Central memory CD8-positive, alpha-beta T cell (primary cell): ENCODE data around the gene STEAP1.
"Not testable (repeated sequence)": the region's sequence is repeated elsewhere in the genome, so short reads cannot be mapped to it uniquely, and the experiment has no call there.

Experiments used
- ATAC-seq: fragments of 150-1000 bp; cut with Tn5 transposase; replicated peaks from 2 replicates; pipeline ENCODE4 v1.10.0; 2022; ENCODE audit warnings: mild to moderate bottlenecking, moderate FRiP score, moderate number of reproducible peaks; ENCODE audit not compliant: poor library complexity, severe bottlenecking; ENCODE audit errors: extremely low read depth
- DNase-seq, 2 donors: peaks; one replicate each; pipeline ENCODE4 v3.0.0; 2021; ENCODE audit warnings: low spot score in 2 of 2
- H3K27ac Mint-ChIP-seq: one replicate; pipeline ENCODE4 v1.8.0; 2022; ENCODE audit warnings: low read depth, mild to moderate bottlenecking, moderate library complexity, mixed read lengths
- H3K27me3 Mint-ChIP-seq: one replicate; pipeline ENCODE4 v1.8.0; 2022; ENCODE audit warnings: mixed read lengths
- H3K36me3 Mint-ChIP-seq: one replicate; pipeline ENCODE4 v1.8.0; 2022; ENCODE audit warnings: mild to moderate bottlenecking, moderate library complexity, mixed read lengths; ENCODE audit not compliant: insufficient read depth
- H3K4me1 Mint-ChIP-seq: one replicate; pipeline ENCODE4 v1.8.0; 2022; ENCODE audit warnings: mixed read lengths
- H3K4me3 Mint-ChIP-seq: one replicate; pipeline ENCODE4 v1.8.0; 2022; ENCODE audit warnings: mild to moderate bottlenecking, moderate library complexity, mixed read lengths
- H3K9me3 Mint-ChIP-seq: one replicate; pipeline ENCODE4 v1.8.0; 2022; ENCODE audit warnings: mixed read lengths

STEAP1 gene

DNA sequence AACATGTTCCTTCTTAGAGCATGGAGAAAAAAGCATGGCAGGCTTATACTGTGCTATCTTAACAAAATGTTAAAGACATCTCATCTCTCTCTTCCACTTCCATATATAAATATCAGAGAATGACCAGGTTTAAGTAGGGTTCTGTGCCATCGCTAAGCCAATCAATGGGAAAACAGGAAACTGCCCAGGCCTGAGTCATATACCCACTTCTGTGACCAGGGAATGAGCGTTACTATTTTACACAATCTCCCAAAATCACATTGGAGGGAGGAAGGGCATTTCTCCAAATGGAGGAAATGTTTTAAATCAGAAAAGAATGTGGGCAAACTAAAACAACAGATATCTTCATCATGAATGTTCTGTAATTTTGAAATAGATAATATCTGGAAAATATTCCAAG, 3.1 kb downstream of the STEAP1 start:
- H3K36me3 Mint-ChIP-seq, H3K27ac Mint-ChIP-seq, H3K4me1 Mint-ChIP-seq, ATAC-seq, H3K4me3 Mint-ChIP-seq, H3K9me3 Mint-ChIP-seq, DNase-seq: not testable (repeated sequence)
- H3K27me3 Mint-ChIP-seq: peaks cover 50% of the 10 kb centered on the region

DNA sequence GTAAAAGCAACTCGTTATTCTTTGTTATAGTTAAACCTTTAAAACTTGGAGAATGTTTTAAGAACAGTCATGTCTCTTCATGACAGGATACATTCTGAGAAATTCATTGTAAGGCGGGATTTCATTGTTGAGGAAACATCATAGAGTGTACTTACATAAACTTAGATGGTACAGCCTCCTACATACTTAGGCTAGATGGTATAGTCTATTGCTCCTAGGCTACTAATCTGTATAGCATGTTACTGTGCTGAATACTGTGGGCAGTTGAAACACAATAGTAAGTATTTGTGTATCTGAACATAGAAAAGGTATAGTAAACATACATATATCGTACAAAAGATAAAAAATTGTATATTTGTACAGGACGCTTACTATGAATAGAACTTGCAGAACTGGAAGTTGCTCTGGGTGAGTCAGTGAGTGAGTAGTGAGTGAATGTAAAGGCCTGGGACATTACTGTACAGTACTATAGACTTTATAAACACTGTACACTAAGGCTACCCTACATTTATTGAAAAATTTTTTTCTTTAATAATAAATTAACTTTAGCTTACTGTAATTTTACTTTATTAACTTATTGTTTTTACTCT, 3.6 kb downstream of the STEAP1 start:
- H3K4me3 Mint-ChIP-seq, H3K9me3 Mint-ChIP-seq, H3K27ac Mint-ChIP-seq, ATAC-seq, H3K36me3 Mint-ChIP-seq, H3K4me1 Mint-ChIP-seq, DNase-seq: not testable (repeated sequence)
- peaks cover 55% of the 10 kb centered on the region for H3K27me3 Mint-ChIP-seq

DNA sequence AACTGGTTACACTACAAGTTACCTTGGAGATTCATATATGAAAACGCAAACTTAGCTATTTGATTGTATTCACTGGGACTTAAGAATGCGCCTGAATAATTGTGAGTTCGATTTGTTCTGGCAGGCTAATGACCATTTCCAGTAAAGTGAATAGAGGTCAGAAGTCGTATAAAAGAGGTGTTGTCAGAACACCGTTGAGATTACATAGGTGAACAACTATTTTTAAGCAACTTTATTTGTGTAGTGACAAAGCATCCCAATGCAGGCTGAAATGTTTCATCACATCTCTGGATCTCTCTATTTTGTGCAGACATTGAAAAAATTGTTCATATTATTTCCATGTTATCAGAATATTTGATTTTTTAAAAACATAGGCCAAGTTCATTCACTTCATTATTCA, 9.3 kb downstream of the STEAP1 start:
- H3K27me3 Mint-ChIP-seq: peaks cover 53% of the 10 kb centered on the region
- no peaks in the 10 kb centered on the region for H3K4me1 Mint-ChIP-seq
- no peak overlapping the region for H3K27ac Mint-ChIP-seq
- no peaks in the 10 kb centered on the region for H3K36me3 Mint-ChIP-seq
- DNase-seq: no peak
- no peak for ATAC-seq
- H3K9me3 Mint-ChIP-seq: no peaks in the 10 kb centered on the region
- H3K4me3 Mint-ChIP-seq: no peak overlapping the region

DNA sequence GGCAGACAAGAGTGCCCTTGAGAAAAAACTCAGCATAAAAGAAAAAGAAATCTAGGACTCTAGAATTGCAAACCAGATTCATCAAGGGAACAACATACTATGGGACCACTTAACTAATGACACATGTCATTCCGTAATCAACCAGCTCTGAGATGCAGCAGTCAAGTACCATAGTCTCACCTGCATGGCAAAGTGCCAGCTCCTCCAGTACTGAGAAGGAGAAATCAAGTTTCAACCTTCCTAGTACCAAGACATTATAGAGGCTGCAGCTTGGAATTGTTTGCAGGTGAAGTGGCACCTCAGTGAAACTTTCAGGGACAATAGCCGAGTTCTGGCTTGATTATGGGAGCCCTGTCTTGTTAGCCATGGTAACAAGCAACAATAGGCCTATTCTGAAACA, 11.5 kb downstream of the STEAP1 start:
- Mint-ChIP-seq H3K4me3 (no peak overlapping the region), H3K4me1 (no peaks in the 10 kb centered on the region), H3K9me3 (no peaks in the 10 kb centered on the region), H3K36me3 (no peaks in the 10 kb centered on the region), H3K27me3 (peaks cover 52% of the 10 kb centered on the region), H3K27ac (no peak overlapping the region)
- ATAC-seq: no peak
- DNase-seq: no peak

DNA sequence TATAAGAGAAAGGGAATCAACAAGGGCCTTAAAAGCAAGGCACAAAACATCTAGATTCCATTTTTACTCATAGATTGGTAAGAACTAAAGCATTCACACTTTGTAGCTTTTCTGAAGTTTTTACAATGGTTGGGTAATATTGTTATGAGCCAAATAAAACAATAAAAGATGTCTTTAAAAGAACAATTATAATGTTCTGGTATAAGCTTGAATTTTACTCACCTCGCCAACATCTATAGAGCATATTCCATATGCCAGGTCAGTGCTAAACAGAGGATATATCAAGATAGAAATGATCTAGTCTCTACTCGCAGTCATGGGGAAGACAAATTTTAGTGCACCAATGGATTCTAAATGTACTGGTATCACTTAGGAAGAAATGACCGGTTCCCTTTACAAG, 11.9 kb downstream of the STEAP1 start:
- H3K27me3 Mint-ChIP-seq: peaks cover 53% of the 10 kb centered on the region
- H3K27ac Mint-ChIP-seq: no peak overlapping the region
- H3K4me1 Mint-ChIP-seq: no peaks in the 10 kb centered on the region
- H3K36me3 Mint-ChIP-seq: no peaks in the 10 kb centered on the region
- DNase-seq (no peak), ATAC-seq (no peak)
- no peaks in the 10 kb centered on the region for H3K9me3 Mint-ChIP-seq
- no peak overlapping the region for H3K4me3 Mint-ChIP-seq

DNA sequence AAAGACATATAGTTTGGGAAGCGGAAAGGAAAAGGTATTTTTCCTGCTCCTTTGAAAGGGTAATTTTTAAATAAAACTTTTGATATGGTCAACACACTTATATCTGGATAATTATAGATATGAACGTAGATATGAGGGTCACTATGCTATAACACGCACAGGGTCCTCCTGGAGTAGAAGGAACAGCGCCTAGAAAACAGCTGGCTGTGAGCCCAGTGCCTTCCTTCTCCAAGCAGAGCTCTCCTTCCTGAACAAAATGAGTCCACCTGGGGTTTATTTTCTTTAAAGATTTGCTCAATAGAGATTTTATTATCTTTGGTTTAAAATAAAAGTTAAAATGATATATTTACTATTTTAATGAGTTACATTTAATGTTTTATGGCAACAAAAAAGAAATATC, 13.1 kb downstream of the STEAP1 start:
- ATAC-seq: no peak
- no peak for DNase-seq
- Mint-ChIP-seq H3K36me3 (no peaks in the 10 kb centered on the region), H3K27ac (no peak overlapping the region), H3K4me3 (no peak overlapping the region), H3K9me3 (no peaks in the 10 kb centered on the region), H3K4me1 (no peaks in the 10 kb centered on the region), H3K27me3 (peaks cover 53% of the 10 kb centered on the region)

DNA sequence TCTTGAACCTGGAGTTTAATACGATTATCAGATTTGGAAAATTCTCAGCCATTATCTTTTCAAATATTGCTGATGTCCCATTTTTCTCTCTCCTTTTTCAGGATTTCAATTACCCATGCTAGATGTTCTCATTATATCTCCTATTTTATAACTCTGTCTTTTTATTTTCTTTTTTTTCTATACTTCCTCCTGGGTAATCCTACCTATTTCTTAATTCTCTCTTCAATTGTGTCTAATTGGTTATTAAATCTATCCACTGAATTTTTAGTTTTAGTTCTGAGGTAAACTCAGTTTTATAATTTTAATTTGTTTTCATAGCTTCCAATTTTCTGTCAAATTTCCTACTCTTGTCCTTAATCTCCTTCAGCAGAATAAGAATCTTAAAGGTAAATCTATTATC, 15.6 kb downstream of the STEAP1 start:
- Mint-ChIP-seq H3K4me3 (no peak overlapping the region), H3K4me1 (no peaks in the 10 kb centered on the region), H3K27ac (no peak overlapping the region), H3K36me3 (no peaks in the 10 kb centered on the region), H3K27me3 (peaks cover 50% of the 10 kb centered on the region), H3K9me3 (no peaks in the 10 kb centered on the region)
- no peak for DNase-seq
- no peak for ATAC-seq

DNA sequence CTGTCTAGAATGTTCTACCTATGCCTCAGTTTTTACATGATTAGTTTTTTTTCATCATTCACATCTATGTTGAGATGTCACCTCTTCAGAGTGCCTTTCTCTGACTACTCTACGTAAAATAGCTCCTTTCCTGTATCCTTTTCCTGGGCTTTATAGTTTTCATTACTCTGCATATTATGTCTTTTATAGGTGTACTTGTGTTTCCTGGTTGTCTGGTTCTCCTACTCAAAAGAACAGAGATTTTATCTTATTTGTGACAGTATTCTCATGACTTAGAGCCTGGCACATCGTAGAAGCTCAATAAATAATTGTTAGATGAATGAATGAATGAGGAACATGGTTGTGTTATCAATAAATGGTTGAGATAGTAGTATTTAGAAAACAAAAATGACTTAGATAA, 17.9 kb downstream of the STEAP1 start:
- Mint-ChIP-seq H3K4me1 (no peaks in the 10 kb centered on the region), H3K9me3 (no peaks in the 10 kb centered on the region), H3K27me3 (peaks cover 40% of the 10 kb centered on the region), H3K36me3 (no peaks in the 10 kb centered on the region), H3K4me3 (no peak overlapping the region), H3K27ac (no peak overlapping the region)
- no peak for ATAC-seq
- DNase-seq: no peak

DNA sequence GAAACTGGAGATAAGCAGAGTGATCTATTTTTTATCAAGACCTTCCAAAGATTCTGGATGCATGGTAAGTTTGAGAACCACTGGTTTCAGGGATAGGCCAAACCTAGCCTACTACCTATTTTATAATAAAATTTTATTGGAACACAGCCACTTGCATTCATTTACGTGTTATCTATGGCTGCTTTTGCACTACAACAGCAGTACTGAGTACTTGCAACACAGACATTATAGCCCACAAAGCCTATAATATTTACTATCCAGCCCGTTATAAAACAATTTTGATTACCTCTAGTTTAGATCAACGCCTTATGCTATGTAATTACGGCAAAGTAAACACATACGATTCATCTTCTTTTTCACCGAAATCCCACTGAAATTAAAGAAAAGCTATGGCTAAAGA, 18.4 kb downstream of the STEAP1 start:
- Mint-ChIP-seq H3K36me3 (no peaks in the 10 kb centered on the region), H3K9me3 (no peaks in the 10 kb centered on the region), H3K4me3 (no peak overlapping the region), H3K27ac (no peak overlapping the region), H3K4me1 (no peaks in the 10 kb centered on the region), H3K27me3 (peaks cover 40% of the 10 kb centered on the region)
- DNase-seq: no peak
- no peak for ATAC-seq

DNA sequence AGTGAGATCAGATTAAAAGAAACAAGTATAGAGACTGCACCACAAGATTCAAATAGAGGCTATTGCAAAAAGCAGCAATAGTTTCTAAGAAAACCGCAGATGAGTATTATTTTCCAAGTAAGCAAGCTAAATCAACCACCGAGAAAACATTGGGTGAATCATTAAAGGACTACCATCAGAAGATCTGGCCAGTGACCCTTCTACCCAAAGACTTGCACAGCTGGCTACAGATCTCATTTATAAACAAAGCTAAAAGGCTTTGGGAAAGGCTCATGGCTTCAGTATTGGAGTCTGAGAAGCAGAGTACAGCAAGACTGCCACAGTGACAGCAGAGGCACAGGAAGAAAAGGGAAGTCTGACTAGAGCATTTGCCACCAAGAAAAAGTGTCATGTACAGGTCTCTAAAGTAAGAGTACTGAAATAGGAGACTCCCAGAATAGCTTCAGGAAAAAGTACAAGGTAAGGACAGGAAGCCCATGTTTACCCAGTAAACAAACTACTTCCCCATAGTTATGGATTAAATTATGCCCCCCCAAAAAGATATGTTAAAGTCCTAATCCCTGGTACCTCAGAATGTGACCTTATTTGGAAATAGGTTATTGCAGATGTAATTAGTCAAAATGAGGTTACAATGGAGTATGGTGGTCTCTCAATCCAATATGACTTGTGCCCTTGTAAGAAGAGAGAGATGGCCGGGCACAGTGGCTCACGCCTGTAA, 19.0 kb downstream of the STEAP1 start:
- Mint-ChIP-seq H3K4me3 (no peak overlapping the region), H3K27me3 (peaks cover 40% of the 10 kb centered on the region), H3K36me3 (no peaks in the 10 kb centered on the region), H3K4me1 (no peaks in the 10 kb centered on the region), H3K9me3 (no peaks in the 10 kb centered on the region), H3K27ac (no peak overlapping the region)
- DNase-seq (no peak), ATAC-seq (no peak)

DNA sequence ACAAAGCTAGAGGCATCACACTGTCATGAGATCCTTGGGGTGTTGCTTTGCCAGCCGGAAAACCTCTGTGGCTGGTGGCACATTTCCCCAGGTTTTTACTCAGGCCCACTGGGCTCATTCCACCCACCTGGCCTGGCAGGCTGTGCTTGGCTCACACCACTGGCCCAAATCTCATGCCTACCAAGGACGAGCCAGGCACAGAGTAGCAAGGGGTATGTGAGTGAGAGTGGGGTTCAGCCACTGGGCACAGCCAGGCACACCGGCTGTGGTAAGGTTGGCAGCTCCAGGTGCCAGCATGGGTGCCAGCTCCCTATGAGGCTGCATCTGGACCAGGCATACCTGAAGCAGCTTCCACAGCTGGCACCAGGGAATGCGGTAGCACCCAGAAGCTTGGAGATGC, 21.4 kb downstream of the STEAP1 start:
- Mint-ChIP-seq H3K27me3 (peaks cover 31% of the 10 kb centered on the region), H3K27ac (no peak overlapping the region), H3K4me1 (no peaks in the 10 kb centered on the region), H3K9me3 (no peaks in the 10 kb centered on the region), H3K36me3 (no peaks in the 10 kb centered on the region), H3K4me3 (no peak overlapping the region)
- no peak for DNase-seq
- no peak for ATAC-seq

DNA sequence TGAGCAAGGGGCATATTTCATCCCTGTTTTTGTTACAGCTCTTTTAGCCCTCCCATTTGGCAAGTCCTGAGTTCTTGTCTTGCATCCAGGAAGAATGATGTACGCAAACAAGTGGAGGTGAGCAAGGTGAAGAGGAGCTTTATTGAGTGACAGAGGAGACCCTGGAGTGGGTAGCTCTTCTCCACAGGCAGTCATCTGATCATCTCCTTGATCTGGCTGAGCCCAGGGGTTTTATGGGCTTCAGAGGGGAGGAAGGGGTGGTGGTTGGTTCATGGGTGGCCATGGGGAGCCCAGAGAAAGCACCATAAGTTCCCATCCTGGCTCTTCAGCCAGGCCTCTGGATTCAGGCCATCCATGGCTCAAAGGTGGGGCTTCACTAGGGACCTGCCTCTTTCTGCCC, 21.9 kb downstream of the STEAP1 start:
- Mint-ChIP-seq H3K9me3 (no peaks in the 10 kb centered on the region), H3K27me3 (peaks cover 26% of the 10 kb centered on the region), H3K4me1 (no peaks in the 10 kb centered on the region), H3K27ac (no peak overlapping the region), H3K36me3 (no peaks in the 10 kb centered on the region), H3K4me3 (no peak overlapping the region)
- ATAC-seq (no peak), DNase-seq (no peak)

DNA sequence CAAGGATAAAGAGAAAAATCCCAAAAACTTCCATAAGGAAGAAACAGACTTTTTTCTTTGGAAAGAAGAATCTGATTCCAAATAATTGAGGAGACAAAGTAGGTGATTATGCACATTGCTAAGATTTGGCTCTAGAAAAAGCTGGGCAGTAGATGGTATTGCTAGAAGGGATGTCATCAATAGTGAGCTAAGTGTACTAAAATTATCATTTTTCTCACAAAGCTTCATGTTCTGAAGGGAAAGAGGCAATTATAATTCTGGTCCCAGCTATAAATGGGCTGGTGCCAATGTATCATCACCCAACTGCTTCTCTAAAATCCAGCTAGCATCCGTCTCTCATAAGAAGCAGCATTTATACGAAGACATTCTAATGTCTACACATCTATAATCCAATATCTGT, 23.9 kb downstream of the STEAP1 start:
- no peak for ATAC-seq
- Mint-ChIP-seq H3K27me3 (peaks cover 11% of the 10 kb centered on the region), H3K36me3 (no peaks in the 10 kb centered on the region), H3K27ac (no peak overlapping the region), H3K4me1 (no peaks in the 10 kb centered on the region), H3K4me3 (no peak overlapping the region), H3K9me3 (no peaks in the 10 kb centered on the region)
- DNase-seq: no peak
